ENCODE measurements around the gene PRPF6. TPM values are rescaled to one million over a fixed set of nuclear protein-coding genes. Genes with fewer than 3 reads are reported as not detected.

Gene PRPF6
- total and polyA plus RNA-seq, 2 donors (not counting 1 experiment from before 2014, with no cell fraction given), result 31.7 to 82.9 TPM

- Mint-ChIP-seq H3K27ac (no peak overlapping the region), H3K4me3 (no peak overlapping the region)
- TF ChIP-seq CTCF (IDR thresholded peaks at IDR 0.05), result no peak
- TF ChIP-seq EZH2 (IDR thresholded peaks at IDR 0.05; ENCODE audit: borderline replicate concordance, insufficient read depth, low read depth, low read length, poor library complexity, severe bottlenecking), result no peak
Measured at GRCh38 chr20:64070244-64070993, 89.5 kb downstream of the PRPF6 start.

More at GRCh38 chr20:64070244-64070993, 89.5 kb downstream of the PRPF6 start:
- no peak for ATAC-seq (ENCODE audit: low read depth)
- peaks cover 55% of the 10 kb centered on the region for H4K20me1 ChIP-seq (ENCODE audit: control insufficient read depth, insufficient read depth, low read length, poor library complexity, severe bottlenecking)
- DNase-seq, result no peak
- no peak overlapping the region for H3K4me2 ChIP-seq (replicated peaks; ENCODE audit: low read depth, low read length, poor library complexity, severe bottlenecking)
- no peak overlapping the region for H3K9ac ChIP-seq (ENCODE audit: low read length)
- peaks cover 0 to 38% of the 10 kb centered on the region in 2 experiments for H3K36me3 ChIP-seq (replicated peaks in 1 of 2; ENCODE audit: control extremely low read depth in 1 of 2, control insufficient read depth in 1 of 2, extremely low read depth in 1 of 2, insufficient read depth in 2 of 2, low read length in 1 of 2)
- POLR2A ChIA-PET, result interaction anchor here (0.7 to 2.5 kb wide), 2 partner anchors 8 to 51 kb away, joined by 6 to 19 read pairs; partner anchors contain the start of genes OPRL1 and RGS19
- peaks cover 38 to 83% of the 10 kb centered on the region in 2 donors for H3K4me1 ChIP-seq (ENCODE audit: control insufficient read depth in 2 of 2, insufficient read depth in 2 of 2, low read length in 2 of 2)
- no peaks in the 10 kb centered on the region for H3K27me3 ChIP-seq (replicated peaks in 1 of 4; ENCODE audit: control extremely low read depth in 1 of 4, control insufficient read depth in 3 of 4, insufficient read depth in 4 of 4, low read length in 3 of 4)
- no peak overlapping the region for H3K27ac ChIP-seq (ENCODE audit: low read length in 2 of 2)
- H3K79me2 ChIP-seq (ENCODE audit: control insufficient read depth, insufficient read depth, low read length), result peaks cover 25% of the 10 kb centered on the region
- H3K4me3 ChIP-seq (ENCODE audit: control extremely low read depth in 1 of 5, extremely low read depth in 1 of 5, insufficient read depth in 1 of 5, low read depth in 2 of 5, low read length in 4 of 5), result no peak overlapping the region
- no peaks in the 10 kb centered on the region for H3K9me3 ChIP-seq (ENCODE audit: control extremely low read depth in 1 of 3, control insufficient read depth in 2 of 3, insufficient read depth in 1 of 3, low read length in 2 of 3)
- H2AFZ ChIP-seq (ENCODE audit: insufficient read depth, low read depth, low read length, poor library complexity, severe bottlenecking), result no peak overlapping the region
- intact Hi-C loops (cut with micrococcal nuclease), result no loop called here
- H3K27me3 Mint-ChIP-seq, result no peaks in the 10 kb centered on the region
- peaks cover 59% of the 10 kb centered on the region for H3K4me1 Mint-ChIP-seq
- H3K9me3 Mint-ChIP-seq (ENCODE audit: insufficient read depth), result no peaks in the 10 kb centered on the region
- CTCF ChIA-PET, result interaction anchor here (0.7 to 2.3 kb wide), 9 partner anchors 8 to 50 kb away, joined by 4 to 10 read pairs (median 8); partner anchors contain the start of gene LKAAEAR1
- WGBS (ENCODE audit: insufficient coverage), result 97% methylated on average over 27 of the region's 31 CpGs
